ENCODE data around the gene IQCK. TPM values are rescaled to one million over a fixed set of nuclear protein-coding genes. Genes with fewer than 3 reads are reported as not detected.

The IQCK gene
- polyA plus RNA-seq, 3 donors, result 0.52 to 1.2 (median 0.58) TPM

DNA sequence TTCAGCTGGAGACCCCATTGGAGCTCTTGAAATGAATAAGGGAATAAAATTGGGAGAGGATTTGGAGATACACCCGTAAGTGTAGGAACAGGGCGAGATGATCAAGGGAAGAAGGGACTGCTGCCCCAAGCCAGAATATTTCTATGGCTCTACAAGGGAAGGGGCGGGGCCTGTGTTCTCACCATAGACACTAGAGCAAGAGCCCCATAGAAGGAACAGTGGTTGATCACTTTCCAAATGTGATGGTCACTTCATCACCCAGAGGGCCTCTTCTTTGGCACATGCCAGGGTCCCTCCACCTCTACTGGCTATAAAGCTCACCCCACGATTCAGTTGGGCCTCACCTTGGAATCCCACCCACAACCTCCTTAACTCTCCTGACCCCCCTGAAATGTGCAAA, 141.5 kb downstream of the IQCK start:
- H3K9me3 ChIP-seq (replicated peaks in 1 of 2; ENCODE audit: control insufficient read depth in 1 of 2, insufficient read depth in 1 of 2, low read length in 2 of 2), result no peaks in the 10 kb centered on the region
- no peaks in the 10 kb centered on the region for H3K4me1 Mint-ChIP-seq
- H3K36me3 ChIP-seq (replicated peaks in 1 of 2; ENCODE audit: control insufficient read depth in 1 of 2, insufficient read depth in 2 of 2, low read length in 2 of 2), result no peaks in the 10 kb centered on the region
- no peaks in the 10 kb centered on the region for H3K9me3 Mint-ChIP-seq
- H3K27ac Mint-ChIP-seq, result no peak overlapping the region
- no peak for DNase-seq
- H3K27ac ChIP-seq (ENCODE audit: low read depth in 1 of 2, low read length in 2 of 2), result no peak overlapping the region
- TF ChIP-seq, protein P1, sequence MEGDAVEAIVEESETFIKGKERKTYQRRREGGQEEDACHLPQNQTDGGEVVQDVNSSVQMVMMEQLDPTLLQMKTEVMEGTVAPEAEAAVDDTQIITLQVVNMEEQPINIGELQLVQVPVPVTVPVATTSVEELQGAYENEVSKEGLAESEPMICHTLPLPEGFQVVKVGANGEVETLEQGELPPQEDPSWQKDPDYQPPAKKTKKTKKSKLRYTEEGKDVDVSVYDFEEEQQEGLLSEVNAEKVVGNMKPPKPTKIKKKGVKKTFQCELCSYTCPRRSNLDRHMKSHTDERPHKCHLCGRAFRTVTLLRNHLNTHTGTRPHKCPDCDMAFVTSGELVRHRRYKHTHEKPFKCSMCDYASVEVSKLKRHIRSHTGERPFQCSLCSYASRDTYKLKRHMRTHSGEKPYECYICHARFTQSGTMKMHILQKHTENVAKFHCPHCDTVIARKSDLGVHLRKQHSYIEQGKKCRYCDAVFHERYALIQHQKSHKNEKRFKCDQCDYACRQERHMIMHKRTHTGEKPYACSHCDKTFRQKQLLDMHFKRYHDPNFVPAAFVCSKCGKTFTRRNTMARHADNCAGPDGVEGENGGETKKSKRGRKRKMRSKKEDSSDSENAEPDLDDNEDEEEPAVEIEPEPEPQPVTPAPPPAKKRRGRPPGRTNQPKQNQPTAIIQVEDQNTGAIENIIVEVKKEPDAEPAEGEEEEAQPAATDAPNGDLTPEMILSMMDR (IDR thresholded peaks at IDR 0.05), result no peak
- intact Hi-C loops (cut with micrococcal nuclease), result no loop called here
- no peak overlapping the region for H3K4me2 ChIP-seq (replicated peaks; ENCODE audit: extremely low read depth, low read length, poor library complexity, severe bottlenecking)
- H3K79me2 ChIP-seq (ENCODE audit: insufficient read depth, low read length), result no peaks in the 10 kb centered on the region
- H3K4me3 Mint-ChIP-seq, result no peak overlapping the region
- H3K9ac ChIP-seq (ENCODE audit: insufficient read depth, low read length, poor library complexity, severe bottlenecking), result no peak overlapping the region
- H2AFZ ChIP-seq (ENCODE audit: insufficient read depth, low read depth, low read length, poor library complexity, severe bottlenecking), result no peak overlapping the region
- H3K27me3 Mint-ChIP-seq (ENCODE audit: low read depth in 3 of 3), result peaks cover 1 to 2% (median 2%) of the 10 kb centered on the region in 3 donors
- no peak overlapping the region for H3K4me3 ChIP-seq (replicated peaks in 1 of 3; ENCODE audit: low read depth in 2 of 3, low read length in 3 of 3)
- H3K27me3 ChIP-seq (ENCODE audit: control insufficient read depth in 2 of 2, insufficient read depth in 2 of 2, low read length in 2 of 2), result no peaks in the 10 kb centered on the region
- no peaks in the 10 kb centered on the region for H4K20me1 ChIP-seq (ENCODE audit: insufficient read depth, low read length)
- WGBS (ENCODE audit: insufficient coverage), result 98% methylated on average over 4 of the region's 4 CpGs
- no peaks in the 10 kb centered on the region for H3K4me1 ChIP-seq (ENCODE audit: control insufficient read depth in 1 of 2, insufficient read depth in 2 of 2, low read length in 2 of 2)
- H3K36me3 Mint-ChIP-seq, result no peaks in the 10 kb centered on the region

DNA sequence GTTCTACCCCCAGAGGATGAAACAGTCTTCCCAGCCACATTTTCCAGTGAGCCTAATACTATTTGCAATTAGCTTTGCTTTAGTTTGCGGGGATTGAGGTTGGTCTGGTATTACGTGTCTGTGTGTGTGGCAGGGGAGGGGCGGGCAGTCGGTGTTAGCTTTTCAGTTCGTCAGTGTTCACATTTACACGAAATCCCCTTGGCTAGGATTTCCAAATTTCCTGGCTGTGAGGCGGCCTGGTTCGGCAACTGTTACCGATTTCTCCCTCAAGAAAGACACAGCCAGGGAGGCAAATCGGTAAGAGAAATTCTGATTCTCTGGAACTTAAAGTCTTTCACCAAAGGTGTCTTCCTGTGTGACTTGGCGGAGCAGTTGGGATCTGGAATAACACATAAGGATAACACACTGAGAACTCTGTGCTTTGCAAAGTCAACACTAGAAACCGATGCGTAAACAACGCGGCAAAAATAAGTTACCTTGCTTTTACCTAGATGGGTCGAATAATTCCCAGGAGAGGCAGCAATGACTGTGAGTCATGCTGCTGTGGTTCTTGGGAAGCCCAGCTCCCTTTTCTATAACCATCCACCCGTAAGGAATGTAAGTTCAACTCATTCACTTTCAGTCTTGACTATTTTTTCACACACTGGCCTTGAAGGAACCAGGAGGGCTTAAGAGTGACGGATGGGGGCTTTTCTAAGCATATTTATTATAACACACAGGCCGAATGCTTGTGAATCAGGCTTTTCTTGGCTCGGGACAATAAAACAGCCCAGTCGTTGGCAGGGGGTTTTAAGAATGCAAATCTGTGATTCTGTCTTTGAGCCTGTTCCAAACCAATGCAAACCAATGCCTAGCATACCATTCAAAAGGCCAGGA, 142.3 kb downstream of the IQCK start:
- H3K4me3 Mint-ChIP-seq, result no peak overlapping the region
- no peaks in the 10 kb centered on the region for H4K20me1 ChIP-seq (ENCODE audit: insufficient read depth, low read length)
- TF ChIP-seq, protein P1 (IDR thresholded peaks at IDR 0.05), result no peak
- H3K36me3 ChIP-seq (replicated peaks in 1 of 2; ENCODE audit: control insufficient read depth in 1 of 2, insufficient read depth in 2 of 2, low read length in 2 of 2), result no peaks in the 10 kb centered on the region
- H3K36me3 Mint-ChIP-seq, result no peaks in the 10 kb centered on the region
- no peaks in the 10 kb centered on the region for H3K27me3 ChIP-seq (ENCODE audit: control insufficient read depth in 2 of 2, insufficient read depth in 2 of 2, low read length in 2 of 2)
- no peaks in the 10 kb centered on the region for H3K79me2 ChIP-seq (ENCODE audit: insufficient read depth, low read length)
- H3K9me3 ChIP-seq (replicated peaks in 1 of 2; ENCODE audit: control insufficient read depth in 1 of 2, insufficient read depth in 1 of 2, low read length in 2 of 2), result no peaks in the 10 kb centered on the region
- no peak overlapping the region for H3K4me2 ChIP-seq (replicated peaks; ENCODE audit: extremely low read depth, low read length, poor library complexity, severe bottlenecking)
- no peak overlapping the region for H3K9ac ChIP-seq (ENCODE audit: insufficient read depth, low read length, poor library complexity, severe bottlenecking)
- no peaks in the 10 kb centered on the region for H3K4me1 ChIP-seq (ENCODE audit: control insufficient read depth in 1 of 2, insufficient read depth in 2 of 2, low read length in 2 of 2)
- DNase-seq, result no peak
- no peak overlapping the region for H2AFZ ChIP-seq (ENCODE audit: insufficient read depth, low read depth, low read length, poor library complexity, severe bottlenecking)
- H3K27ac ChIP-seq (ENCODE audit: low read depth in 1 of 2, low read length in 2 of 2), result no peak overlapping the region
- intact Hi-C loops (cut with micrococcal nuclease), result no loop called here
- H3K4me3 ChIP-seq (replicated peaks in 1 of 3; ENCODE audit: low read depth in 2 of 3, low read length in 3 of 3), result no peak overlapping the region
- no peaks in the 10 kb centered on the region for H3K9me3 Mint-ChIP-seq
- H3K27ac Mint-ChIP-seq, result no peak overlapping the region
- no peaks in the 10 kb centered on the region for H3K4me1 Mint-ChIP-seq
- 95% methylated on average over 10 of the region's 21 CpGs for WGBS (ENCODE audit: insufficient coverage)
- peaks cover 1 to 2% (median 2%) of the 10 kb centered on the region in 3 donors for H3K27me3 Mint-ChIP-seq (ENCODE audit: low read depth in 3 of 3)
